ENCODE data around the gene ZMYND10. TPM values are rescaled to one million over a fixed set of nuclear protein-coding genes. Genes with fewer than 3 reads are reported as not detected.
A peak's percentile ranks its signal among the peaks of the same experiment; 100 is the strongest.

The ZMYND10 gene
- total and polyA plus RNA-seq, 2 donors (not counting 3 experiments of a cell fraction or from before 2014, with no cell fraction given) = 0.25 to 0.38 TPM

- intact Hi-C loops (cut with micrococcal nuclease) = no loop called here
- Histone ChIP-seq H3K27me3 (ENCODE audit: control insufficient read depth in 2 of 2, insufficient read depth in 2 of 2, low read length in 2 of 2) (no peaks in the 10 kb centered on the region), H3K4me3 (replicated peaks in 1 of 3; ENCODE audit: insufficient read depth in 1 of 3, low read depth in 1 of 3, low read length in 3 of 3) (no peak overlapping the region), H3K9me1 (replicated peaks; ENCODE audit: control insufficient read depth, extremely low read depth, insufficient read depth, low read length) (no peaks in the 10 kb centered on the region), H3K27ac (ENCODE audit: insufficient read depth, low read depth, low read length) (no peak overlapping the region), H3K9ac (replicated peaks; ENCODE audit: extremely low read depth, insufficient read depth, low read length) (no peak overlapping the region), H3K4me1 (ENCODE audit: control insufficient read depth, extremely low read depth, insufficient read depth, low read length) (peaks cover 27% of the 10 kb centered on the region), H2AFZ (ENCODE audit: low read depth, low read length) (no peak overlapping the region), H4K20me1 (replicated peaks; ENCODE audit: control insufficient read depth, extremely low read depth, insufficient read depth, low read length) (no peaks in the 10 kb centered on the region), H3K36me3 (ENCODE audit: control insufficient read depth in 2 of 2, extremely low read depth in 1 of 2, insufficient read depth in 2 of 2, low read length in 2 of 2) (no peaks in the 10 kb centered on the region), H3K79me2 (ENCODE audit: control insufficient read depth, insufficient read depth, low read length) (peaks cover 25% of the 10 kb centered on the region), H3K9me3 (replicated peaks; ENCODE audit: control insufficient read depth, insufficient read depth, low read length) (no peaks in the 10 kb centered on the region), H3K4me2 (ENCODE audit: insufficient read depth, low read length) (peak overlapping the region; percentile 33)
- CTCF ChIA-PET = interaction anchor here (2.4 kb wide), 1 partner anchor 16 kb away, joined by 6 read pairs; the partner anchor contains the start of gene HYAL2
- dilution Hi-C loops (cut with MboI; ENCODE audit: extremely low pct_ligation_motif_present, low sequenced_read_pairs) = no loop called here
- FAIRE-seq = no peak
- TF ChIP-seq EZH2 (IDR thresholded peaks at IDR 0.05; ENCODE audit: borderline replicate concordance, low read depth, low read length, severe bottlenecking) (no peak), JUN (IDR thresholded peaks at IDR 0.05; ENCODE audit: borderline replicate concordance, insufficient read depth, insufficient read length, low read depth) (no peak), CTCF (IDR thresholded peaks at IDR 0.05; ENCODE audit: extremely low read depth in 1 of 2, insufficient read depth in 1 of 2, low read depth in 1 of 2, low read length in 2 of 2) (no peak), POLR2A (IDR thresholded peaks at IDR 0.05; ENCODE audit: low read depth, low read length) (no peak), MAX (IDR thresholded peaks at IDR 0.05; ENCODE audit: insufficient read depth, insufficient read length) (no peak), POLR2AphosphoS5 (IDR thresholded peaks at IDR 0.05; ENCODE audit: insufficient read depth, low read depth, low read length) (no peak), FOS (IDR thresholded peaks at IDR 0.05; ENCODE audit: borderline replicate concordance, insufficient read depth, low read length) (no peak), GATA2 (IDR thresholded peaks at IDR 0.05; ENCODE audit: insufficient read depth, insufficient read length, low read depth, low read length) (no peak), MYC (IDR thresholded peaks at IDR 0.05; ENCODE audit: low read depth, low read length) (no peak)
- BruUV-seq (replicated peaks) = no TSS peak
- DNase-seq (ENCODE audit: low read depth, low spot score) = no peak
- POLR2A ChIA-PET = no interaction called here
Observed at GRCh38 chr3:50339485-50340146, 5.9 kb downstream of the ZMYND10 start.

Data from endothelial cell of umbilical vein (primary cell).